GM12878 (cell line): ENCODE data around the gene ZNF304. TPM values are rescaled to one million over a fixed set of nuclear protein-coding genes. Genes with fewer than 3 reads are reported as not detected.
A peak's percentile ranks its signal among the peaks of the same experiment; 100 is the strongest.

Experiments used
- BHLHE40 ChIP-seq, 2 experiments: fragments of 450-650 bp in 1 of 2; IDR thresholded peaks; 2 replicates each; pipeline ENCODE4 v1.6.1; 2011 to 2017; ENCODE audit warnings: low read depth in 2 of 2, borderline replicate concordance in 1 of 2, improper control_type of control experiment in 1 of 2, low read length in 1 of 2, mild to moderate bottlenecking in 1 of 2
- CHD4 ChIP-seq: fragments of 200-600 bp; sonication (generic); IDR thresholded peaks from 2 replicates; pipeline ENCODE4 v1.6.1; 2016; ENCODE audit warnings: mild to moderate bottlenecking
- ETV6 ChIP-seq, 2 experiments: fragments of 450-650 bp in 1 of 2; IDR thresholded peaks in 1 of 2; conservative IDR thresholded peaks in 1 of 2; 2 replicates each; pipeline ENCODE4 v1.6.1; 2014; ENCODE audit warnings: antibody characterized with exemption in 1 of 2, borderline replicate concordance in 1 of 2, low read depth in 1 of 2, mild to moderate bottlenecking in 1 of 2, moderate library complexity in 1 of 2
- MTA2 ChIP-seq: fragments of 450-650 bp; IDR thresholded peaks from 2 replicates; pipeline ENCODE4 v1.6.1; 2016; ENCODE audit warnings: low read depth, mild to moderate bottlenecking, moderate library complexity
- NR2C1 ChIP-seq: fragments of 450-650 bp; IDR thresholded peaks from 2 replicates; pipeline ENCODE4 v1.6.1; 2017; ENCODE audit warnings: antibody characterized with exemption, mild to moderate bottlenecking, moderate library complexity
- NR2C2 ChIP-seq: IDR thresholded peaks from 2 replicates; pipeline ENCODE4 v1.6.1; 2011; ENCODE audit warnings: borderline replicate concordance, low read depth; ENCODE audit not compliant: control insufficient read depth, insufficient read length
- POLR2A ChIP-seq: IDR thresholded peaks from 2 replicates; pipeline ENCODE4 v1.6.1; 2011; ENCODE audit warnings: low read depth, mild to moderate bottlenecking, low read length
- RAD21 ChIP-seq: IDR thresholded peaks from 2 replicates; pipeline ENCODE4 v1.6.1; 2011; ENCODE audit warnings: mild to moderate bottlenecking, low read depth, low read length, moderate library complexity; ENCODE audit not compliant: insufficient read depth
- SIN3A ChIP-seq: IDR thresholded peaks from 2 replicates; pipeline ENCODE4 v1.6.1; 2012; ENCODE audit warnings: low read depth, low read length, improper control_type of control experiment
- SMARCA5 ChIP-seq: fragments of 450-650 bp; IDR thresholded peaks from 2 replicates; pipeline ENCODE4 v1.6.1; 2017; ENCODE audit warnings: mild to moderate bottlenecking
- SUPT20H ChIP-seq: IDR thresholded peaks from 2 replicates; pipeline ENCODE4 v1.6.1; 2011; ENCODE audit warnings: low read depth, mild to moderate bottlenecking, low read length, moderate library complexity, borderline replicate concordance; ENCODE audit not compliant: control insufficient read depth
- SUZ12 ChIP-seq: fragments of 200-600 bp; sonication (generic); IDR thresholded peaks from one replicate; pipeline ENCODE4 v1.6.1; 2018; ENCODE audit warnings: antibody characterized with exemption, mild to moderate bottlenecking; ENCODE audit not compliant: unreplicated experiment
- TBL1XR1 ChIP-seq: IDR thresholded peaks from 2 replicates; pipeline ENCODE4 v1.6.1; 2012; ENCODE audit warnings: low read depth, low read length, improper control_type of control experiment
- TCF12 ChIP-seq: IDR thresholded peaks from 2 replicates; pipeline ENCODE4 v1.6.1; 2011; ENCODE audit warnings: low read depth, mild to moderate bottlenecking, low read length
- ZSCAN29 ChIP-seq: fragments of 450-650 bp; IDR thresholded peaks from 2 replicates; pipeline ENCODE4 v1.6.1; 2017; ENCODE audit warnings: mild to moderate bottlenecking, moderate library complexity
- polyA plus RNA-seq, 11 experiments: library from polyadenylated mRNA; depleted of rRNA in 4 of 11; unstranded in 6 of 11; stranded (reverse) in 5 of 11; fragments of >200 nt; fragmentation: Nextera tagmentation in 4 of 11; fragmentation: Illumina TruSeq in 1 of 11; extraction: Ambion mirVana in 4 of 11; extraction: Trizol in 1 of 11; gene quantifications; 1 replicate in 1 of 11; 2 replicates in 10 of 11; pipeline versions ENCODE4 v1.2.1 to v1.2.3, GENCODE V29; 2011 to 2016; ENCODE audit warnings: inconsistent platforms in 2 of 11, missing spikeins in 2 of 11, low read depth in 1 of 11
- total RNA-seq, 4 experiments: library from RNA; depleted of rRNA in 3 of 4; stranded (reverse); fragments of >200 nt in 3 of 4; fragmentation: Illumina TruSeq in 1 of 4; extraction: Trizol in 1 of 4; gene quantifications; 2 replicates each; pipeline versions ENCODE4 v1.2.1 to v1.2.3, GENCODE V29; 2013 to 2021
- TF ChIP-seq, protein P1 (sequence below): fragments of 150-350 bp; IDR thresholded peaks from 2 replicates; pipeline ENCODE4 v1.6.1; 2014; ENCODE audit warnings: mild to moderate bottlenecking, low read depth, low read length
- TF ChIP-seq, protein P2 (sequence below): IDR thresholded peaks from 2 replicates; pipeline ENCODE4 v1.6.1; 2012; ENCODE audit warnings: low read depth, low read length, improper control_type of control experiment
- TF ChIP-seq, protein P3 (sequence below): fragments of 450-650 bp; formaldehyde crosslinking; IDR thresholded peaks from 2 replicates; pipeline ENCODE4 v1.4.0; 2022; ENCODE audit warnings: mild to moderate bottlenecking, moderate library complexity
- TF ChIP-seq, protein P4 (sequence below): fragments of 450-650 bp; IDR thresholded peaks from 2 replicates; pipeline ENCODE4 v1.6.1; 2016; ENCODE audit warnings: mild to moderate bottlenecking

The ZNF304 gene
- total and polyA plus RNA-seq, 10 of the 15 experiments (the other 5 are each of a cell fraction or from before 2014, with no cell fraction given), result 1.1 to 11.6 (median 6.9) TPM

GRCh38 chr19:57362997-57363687, 12.1 kb downstream of the ZNF304 start, which contains the start of the genes TRAPPC2B and ZNF547 (continued):
- TF ChIP-seq, protein P1, sequence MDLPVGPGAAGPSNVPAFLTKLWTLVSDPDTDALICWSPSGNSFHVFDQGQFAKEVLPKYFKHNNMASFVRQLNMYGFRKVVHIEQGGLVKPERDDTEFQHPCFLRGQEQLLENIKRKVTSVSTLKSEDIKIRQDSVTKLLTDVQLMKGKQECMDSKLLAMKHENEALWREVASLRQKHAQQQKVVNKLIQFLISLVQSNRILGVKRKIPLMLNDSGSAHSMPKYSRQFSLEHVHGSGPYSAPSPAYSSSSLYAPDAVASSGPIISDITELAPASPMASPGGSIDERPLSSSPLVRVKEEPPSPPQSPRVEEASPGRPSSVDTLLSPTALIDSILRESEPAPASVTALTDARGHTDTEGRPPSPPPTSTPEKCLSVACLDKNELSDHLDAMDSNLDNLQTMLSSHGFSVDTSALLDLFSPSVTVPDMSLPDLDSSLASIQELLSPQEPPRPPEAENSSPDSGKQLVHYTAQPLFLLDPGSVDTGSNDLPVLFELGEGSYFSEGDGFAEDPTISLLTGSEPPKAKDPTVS, result 0 out of 2 replicates have a peak, but pooled peaks have one; percentile 26
- TF ChIP-seq TCF12 (0 out of 2 replicates have a peak, but pooled peaks have one; percentile 2), TBL1XR1 (no peak), SUZ12 (no peak), ZSCAN29 (no peak), RAD21 (no peak), SUPT20H (no peak), POLR2A (peak; percentile 95), BHLHE40 (IDR thresholded peaks at IDR 0.05; ENCODE audit: borderline replicate concordance in 1 of 2, low read depth in 2 of 2, low read length in 1 of 2) (peak; percentile 59 to 83), MTA2 (no peak), SIN3A (peak; percentile 77; the same call in 1 of the 2 replicates), NR2C1 (no peak), CHD4 (no peak), SMARCA5 (no peak), NR2C2 (no peak), ETV6 (conservative IDR thresholded peaks at IDR 0.05 in 1 of 2, IDR thresholded peaks at IDR 0.05 in 1 of 2; ENCODE audit: borderline replicate concordance in 1 of 2, low read depth in 1 of 2) (no peak)
- TF ChIP-seq, protein P2, sequence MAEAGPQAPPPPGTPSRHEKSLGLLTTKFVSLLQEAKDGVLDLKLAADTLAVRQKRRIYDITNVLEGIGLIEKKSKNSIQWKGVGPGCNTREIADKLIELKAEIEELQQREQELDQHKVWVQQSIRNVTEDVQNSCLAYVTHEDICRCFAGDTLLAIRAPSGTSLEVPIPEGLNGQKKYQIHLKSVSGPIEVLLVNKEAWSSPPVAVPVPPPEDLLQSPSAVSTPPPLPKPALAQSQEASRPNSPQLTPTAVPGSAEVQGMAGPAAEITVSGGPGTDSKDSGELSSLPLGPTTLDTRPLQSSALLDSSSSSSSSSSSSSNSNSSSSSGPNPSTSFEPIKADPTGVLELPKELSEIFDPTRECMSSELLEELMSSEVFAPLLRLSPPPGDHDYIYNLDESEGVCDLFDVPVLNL, result no peak
- TF ChIP-seq, protein P3, sequence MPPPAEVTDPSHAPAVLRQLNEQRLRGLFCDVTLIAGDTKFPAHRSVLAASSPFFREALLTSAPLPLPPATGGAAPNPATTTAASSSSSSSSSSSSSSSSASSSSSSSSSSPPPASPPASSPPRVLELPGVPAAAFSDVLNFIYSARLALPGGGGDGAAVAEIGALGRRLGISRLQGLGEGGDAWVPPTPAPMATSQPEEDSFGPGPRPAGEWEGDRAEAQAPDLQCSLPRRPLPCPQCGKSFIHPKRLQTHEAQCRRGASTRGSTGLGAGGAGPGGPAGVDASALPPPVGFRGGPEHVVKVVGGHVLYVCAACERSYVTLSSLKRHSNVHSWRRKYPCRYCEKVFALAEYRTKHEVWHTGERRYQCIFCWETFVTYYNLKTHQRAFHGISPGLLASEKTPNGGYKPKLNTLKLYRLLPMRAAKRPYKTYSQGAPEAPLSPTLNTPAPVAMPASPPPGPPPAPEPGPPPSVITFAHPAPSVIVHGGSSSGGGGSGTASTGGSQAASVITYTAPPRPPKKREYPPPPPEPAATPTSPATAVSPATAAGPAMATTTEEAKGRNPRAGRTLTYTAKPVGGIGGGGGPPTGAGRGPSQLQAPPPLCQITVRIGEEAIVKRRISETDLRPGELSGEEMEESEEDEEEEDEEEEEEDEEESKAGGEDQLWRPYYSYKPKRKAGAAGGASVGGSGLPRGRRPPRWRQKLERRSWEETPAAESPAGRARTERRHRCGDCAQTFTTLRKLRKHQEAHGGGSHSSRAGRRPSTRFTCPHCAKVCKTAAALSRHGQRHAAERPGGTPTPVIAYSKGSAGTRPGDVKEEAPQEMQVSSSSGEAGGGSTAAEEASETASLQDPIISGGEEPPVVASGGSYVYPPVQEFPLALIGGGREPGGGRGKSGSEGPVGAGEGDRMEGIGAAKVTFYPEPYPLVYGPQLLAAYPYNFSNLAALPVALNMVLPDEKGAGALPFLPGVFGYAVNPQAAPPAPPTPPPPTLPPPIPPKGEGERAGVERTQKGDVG (CRISPR knock-in tag), result no peak; the same call in 1 of the 2 replicates
- TF ChIP-seq, protein P4, sequence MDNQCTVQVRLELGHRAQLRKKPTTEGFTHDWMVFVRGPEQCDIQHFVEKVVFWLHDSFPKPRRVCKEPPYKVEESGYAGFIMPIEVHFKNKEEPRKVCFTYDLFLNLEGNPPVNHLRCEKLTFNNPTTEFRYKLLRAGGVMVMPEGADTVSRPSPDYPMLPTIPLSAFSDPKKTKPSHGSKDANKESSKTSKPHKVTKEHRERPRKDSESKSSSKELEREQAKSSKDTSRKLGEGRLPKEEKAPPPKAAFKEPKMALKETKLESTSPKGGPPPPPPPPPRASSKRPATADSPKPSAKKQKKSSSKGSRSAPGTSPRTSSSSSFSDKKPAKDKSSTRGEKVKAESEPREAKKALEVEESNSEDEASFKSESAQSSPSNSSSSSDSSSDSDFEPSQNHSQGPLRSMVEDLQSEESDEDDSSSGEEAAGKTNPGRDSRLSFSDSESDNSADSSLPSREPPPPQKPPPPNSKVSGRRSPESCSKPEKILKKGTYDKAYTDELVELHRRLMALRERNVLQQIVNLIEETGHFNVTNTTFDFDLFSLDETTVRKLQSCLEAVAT, result peak; percentile 97
